Non-pigmented ciliary epithelial cell (primary cell): Measurements from ENCODE around the gene FTO.
A peak's percentile ranks its signal among the peaks of the same experiment; 100 is the strongest.
"Not testable (repeated sequence)": the region's sequence is repeated elsewhere in the genome, so short reads cannot be mapped to it uniquely, and the experiment has no call there.

ENCODE experiments used
- DNase-seq: peaks from one replicate; pipeline ENCODE4 v3.0.0-alpha.2; 2010; ENCODE audit warnings: low read depth

The FTO gene

DNA sequence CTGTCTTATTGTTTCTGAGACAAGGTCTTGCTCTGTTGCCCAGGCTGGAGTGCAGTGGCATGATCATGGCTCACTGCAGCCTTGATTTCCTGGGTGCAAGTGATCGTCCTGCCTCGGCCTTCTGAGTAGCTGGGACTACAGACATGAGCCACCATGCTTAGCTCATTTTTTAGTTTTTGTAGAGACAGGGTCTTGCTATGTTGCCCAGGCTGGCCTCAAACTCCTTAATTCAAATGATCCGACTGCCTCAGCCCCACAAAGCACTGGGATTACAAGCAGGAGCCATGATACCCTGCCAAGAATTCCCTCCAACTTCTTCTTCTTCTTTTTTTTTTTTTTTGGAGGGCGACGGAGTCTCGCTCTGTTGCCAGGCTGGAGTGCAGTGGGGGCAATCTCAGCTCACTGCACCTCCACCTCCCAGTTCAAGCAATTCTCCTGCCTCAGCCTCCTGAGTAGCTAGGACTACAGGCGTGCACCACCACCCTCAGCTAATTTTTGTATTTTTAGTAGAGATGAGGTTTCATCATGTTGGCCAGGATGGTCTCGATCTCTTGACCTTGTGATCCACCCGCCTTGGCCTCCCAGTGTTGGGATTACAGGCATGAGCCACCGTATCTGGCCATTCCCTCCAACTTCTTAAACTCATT, 477.9 kb downstream of the FTO start:
- not testable (repeated sequence) for DNase-seq

DNA sequence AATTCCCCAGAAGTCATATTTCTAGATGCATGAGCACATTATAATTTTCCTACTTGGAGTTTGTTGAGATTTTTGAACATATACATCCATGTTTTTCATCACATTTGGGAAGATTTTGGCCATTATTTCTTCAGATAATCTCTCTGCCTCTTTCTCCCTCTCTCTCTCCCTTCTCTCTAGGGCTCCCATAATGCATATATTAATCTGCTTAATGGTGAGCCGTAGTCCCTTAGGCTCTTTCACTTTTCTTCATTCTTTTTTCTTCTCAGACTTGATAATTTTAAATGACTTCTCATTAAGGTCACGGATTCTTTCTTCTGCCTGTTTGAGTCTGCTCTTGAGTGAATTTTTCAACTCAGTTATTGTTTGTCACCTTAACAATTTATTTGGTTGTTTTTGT, 481.1 kb downstream of the FTO start:
- DNase-seq, result no peak

DNA sequence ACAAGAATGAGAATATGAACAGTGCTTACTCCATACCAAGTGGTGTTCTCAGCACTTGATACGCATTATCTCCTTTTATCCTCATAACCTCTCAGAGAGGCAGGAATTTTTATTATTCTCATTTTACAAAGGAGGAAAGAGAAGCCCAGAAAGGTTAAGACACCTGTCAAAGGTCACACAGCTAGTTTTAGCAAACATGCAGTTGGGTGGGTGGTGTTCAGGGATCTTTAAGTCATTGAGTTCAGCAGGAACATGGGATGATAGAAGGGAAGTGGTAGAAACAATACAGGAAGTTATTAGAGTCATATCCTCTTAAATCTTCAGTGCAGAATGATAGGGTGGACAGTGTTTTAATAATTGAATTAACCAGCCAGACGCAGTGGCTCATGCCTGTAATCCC, 487.2 kb downstream of the FTO start:
- DNase-seq, result no peak

DNA sequence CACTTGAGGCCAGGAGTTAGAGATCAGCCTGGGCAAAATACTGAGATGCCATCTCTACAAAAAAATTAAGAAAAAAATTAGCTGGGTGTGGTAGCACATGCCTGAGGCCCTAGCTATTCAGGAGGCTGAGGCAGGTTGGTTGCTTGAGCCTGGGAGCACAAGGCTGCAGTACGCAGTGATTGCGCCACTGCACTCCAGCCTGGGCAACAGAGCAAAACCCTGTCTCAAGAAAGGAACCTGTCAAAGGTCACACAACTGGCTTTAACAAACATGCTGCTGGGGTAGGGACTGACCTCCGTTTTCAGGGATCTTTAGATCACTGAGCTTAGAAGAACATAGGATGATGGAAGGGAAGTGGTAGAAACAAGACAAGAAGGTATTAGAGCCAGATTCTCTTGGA, 487.6 kb downstream of the FTO start:
- DNase-seq, result no peak

DNA sequence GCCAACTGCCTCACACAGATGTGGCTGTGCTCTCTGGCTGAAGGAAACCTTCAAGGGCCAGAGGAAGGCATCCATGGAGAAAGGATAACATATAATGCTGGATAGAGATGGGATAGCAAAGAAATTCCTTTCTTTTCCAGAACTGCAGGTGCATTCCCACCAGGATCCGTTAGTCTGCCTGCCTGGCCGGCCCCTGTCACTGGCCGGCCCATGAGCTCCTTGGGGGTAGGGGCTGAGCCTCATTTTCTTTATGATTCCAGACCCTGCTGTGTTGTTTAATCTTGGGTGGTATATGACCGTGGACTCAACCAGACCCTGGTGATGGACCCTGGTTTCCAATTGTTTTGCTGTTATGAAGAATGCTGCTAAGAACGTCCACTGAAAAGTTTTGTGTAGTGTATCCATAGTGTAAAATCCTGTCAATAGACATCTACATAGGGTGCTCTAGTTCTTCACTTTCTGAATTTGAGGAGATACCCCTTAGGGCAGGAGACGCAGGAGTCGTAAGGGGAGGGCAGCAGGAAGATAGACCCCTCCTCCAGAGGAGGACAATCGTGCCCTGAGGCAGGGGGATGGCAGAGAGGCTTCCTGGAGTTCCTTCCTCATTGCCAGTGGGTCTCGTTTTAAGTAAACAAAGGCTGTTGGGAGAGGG, 489.2 kb downstream of the FTO start:
- no peak for DNase-seq

DNA sequence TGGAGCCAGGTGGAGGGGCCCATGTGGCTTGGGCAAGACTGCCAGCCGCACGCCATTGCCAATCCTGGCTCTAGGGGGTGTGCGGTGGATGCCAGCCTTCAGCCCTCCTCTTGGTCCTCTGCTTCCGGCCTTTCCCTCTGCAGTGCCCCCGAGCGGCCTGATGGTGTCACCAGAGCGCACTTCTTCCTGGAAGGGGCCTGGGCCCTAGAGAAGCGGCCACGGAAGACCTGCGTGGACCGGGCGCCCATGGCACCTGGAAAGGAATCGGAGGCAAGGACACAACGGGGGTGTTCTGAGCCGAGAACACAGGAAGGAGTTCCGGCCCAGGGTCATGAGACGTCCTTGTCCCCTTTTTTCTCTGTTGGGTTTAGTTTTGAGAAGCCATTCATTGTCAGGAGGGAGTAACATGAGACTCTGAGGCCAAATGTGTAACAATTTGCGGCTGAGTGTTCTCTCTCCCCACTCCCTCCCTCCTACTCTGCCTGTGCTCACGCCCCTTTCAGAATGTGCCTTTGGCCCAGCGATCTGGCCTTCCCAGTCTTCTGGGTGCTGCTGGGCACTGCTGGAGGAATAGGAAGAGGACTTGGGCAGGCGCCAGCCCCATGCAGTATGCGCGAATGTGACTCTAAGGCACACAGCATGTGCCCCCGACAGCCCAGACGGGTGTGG, 489.8 kb downstream of the FTO start:
- peak; percentile 10 for DNase-seq

DNA sequence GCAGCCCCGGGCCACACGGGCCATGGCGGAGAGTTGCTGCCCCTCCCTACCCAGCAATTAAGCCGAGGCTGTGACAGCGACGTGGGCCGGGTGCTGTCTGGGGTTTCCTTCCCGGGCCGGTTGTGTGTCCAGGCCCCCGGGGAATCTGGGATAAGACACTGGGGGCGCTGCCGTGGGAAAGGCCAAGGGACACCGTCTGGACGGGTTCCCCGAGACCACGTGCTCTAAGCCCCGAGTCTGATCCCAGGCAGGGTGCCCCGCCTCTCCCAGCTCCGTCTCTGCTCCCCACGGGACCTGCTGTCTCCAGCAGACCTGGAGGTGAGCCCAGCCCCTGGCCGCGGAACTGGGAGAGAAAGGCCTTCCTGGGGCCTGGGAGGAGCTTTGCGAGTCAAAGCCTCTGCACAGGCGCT, 490.4 kb downstream of the FTO start:
- no peak for DNase-seq

DNA sequence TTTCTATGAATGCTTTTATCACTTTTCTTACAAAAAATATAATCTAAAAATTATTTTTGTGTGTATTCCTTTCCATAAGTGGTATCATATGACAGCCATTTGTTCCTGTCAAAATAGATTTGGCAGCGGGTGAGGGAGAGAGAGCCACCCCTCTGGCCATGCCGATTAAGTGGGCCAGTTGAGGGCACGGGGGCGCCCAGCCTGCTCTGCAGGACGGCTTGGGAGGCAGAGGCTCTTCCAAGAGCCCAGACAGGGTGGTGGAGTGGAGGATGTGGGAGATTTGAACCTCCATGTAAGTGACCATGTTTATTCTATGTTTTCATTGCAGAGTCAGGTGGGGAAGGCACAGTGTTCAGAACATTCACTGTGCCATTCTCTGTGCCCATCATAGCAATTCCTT, 493.8 kb downstream of the FTO start:
- no peak for DNase-seq

DNA sequence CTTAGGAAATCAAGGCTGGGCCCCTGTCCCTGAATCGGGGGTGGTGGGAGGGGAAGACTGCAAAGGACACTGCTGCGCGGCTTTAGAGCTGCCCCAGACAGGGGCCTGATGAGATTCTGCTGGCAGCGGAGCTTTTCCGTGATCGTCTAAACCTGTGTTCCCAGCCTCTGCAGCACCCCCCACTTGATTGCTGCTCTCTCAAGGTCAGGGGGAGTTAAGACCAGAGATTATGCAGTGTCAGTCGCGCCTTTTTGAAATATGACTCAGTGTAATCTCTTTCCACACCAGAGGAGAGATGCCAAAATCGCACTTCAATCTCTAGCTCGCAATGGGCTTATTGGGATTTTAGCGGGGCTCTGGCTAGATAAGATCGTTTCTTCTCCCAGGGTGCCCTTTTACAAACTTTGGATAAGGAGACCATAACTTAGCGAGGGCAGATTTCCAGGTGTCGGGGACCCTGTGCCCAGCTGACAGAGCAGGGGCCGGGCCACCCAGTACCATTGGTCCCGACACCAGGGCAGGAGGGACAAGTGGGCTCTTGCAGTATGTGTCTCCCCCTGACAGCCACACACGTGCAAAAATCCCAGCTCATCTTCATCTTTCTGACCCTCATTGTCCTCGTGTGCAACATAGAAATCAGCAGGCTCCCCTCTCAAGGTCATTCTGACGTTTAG, 495.7 kb downstream of the FTO start:
- no peak for DNase-seq

DNA sequence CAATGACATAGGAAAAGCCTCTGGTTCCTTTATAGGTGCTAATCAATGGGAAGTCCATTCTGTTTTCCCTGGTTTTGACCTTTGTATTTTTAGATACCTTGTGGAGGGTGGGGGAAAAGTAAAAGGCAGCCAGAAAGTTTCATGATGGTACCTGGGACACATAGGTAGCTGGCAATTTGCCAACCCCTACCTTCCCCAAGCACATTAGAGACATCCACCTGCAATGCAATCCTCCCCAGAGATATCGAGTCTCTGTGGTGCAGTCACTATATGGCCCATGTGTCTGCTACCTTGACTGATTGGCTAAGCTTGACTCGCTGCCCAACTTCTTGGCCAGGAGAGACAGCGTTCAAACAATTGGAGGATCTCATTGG, 496.2 kb downstream of the FTO start:
- no peak for DNase-seq

DNA sequence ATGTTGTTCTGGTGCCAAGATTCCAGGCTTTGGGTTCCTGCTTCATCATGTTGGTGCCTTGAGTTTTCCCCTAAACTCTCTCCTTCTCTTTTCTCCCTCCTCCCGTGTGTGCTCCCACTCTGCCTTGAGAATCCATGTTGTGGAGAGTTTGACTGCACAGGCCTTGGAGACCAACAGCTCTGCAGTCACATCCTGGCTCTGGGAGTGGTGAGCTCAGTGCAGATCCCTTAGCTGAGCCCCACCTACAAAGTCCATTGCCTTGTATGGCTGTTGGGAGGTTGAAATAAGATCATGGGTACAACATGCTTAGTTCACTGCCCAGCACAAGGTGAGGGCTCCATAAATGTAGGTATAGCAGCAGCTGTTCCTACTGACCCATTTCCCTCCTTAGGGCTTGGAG, 496.8 kb downstream of the FTO start:
- DNase-seq, result no peak

DNA sequence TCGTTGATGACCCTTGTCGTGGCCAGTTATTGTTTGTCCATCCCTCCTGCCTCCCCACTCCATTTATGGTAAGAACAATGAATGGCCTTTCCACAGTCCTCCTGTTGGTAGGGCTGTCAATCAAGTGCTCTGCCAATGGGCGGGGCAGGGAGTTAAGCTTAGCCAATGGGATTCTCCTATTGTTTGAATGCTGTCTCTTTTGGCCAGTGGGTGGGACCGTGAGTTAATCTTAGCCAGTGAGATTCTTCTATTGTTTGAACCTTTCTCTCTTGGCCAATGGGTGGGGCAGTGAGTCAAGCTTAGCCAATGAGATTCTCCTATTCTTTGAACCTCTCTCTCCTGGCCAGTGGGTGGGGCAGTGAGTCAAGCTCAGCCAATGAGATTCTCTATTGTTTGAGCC, 497.2 kb downstream of the FTO start:
- no peak for DNase-seq
